GM19351 (cell line): ENCODE results near the gene KLF15.
"Not testable (repeated sequence)": the region's sequence is repeated elsewhere in the genome, so short reads cannot be mapped to it uniquely, and the experiment has no call there.

ENCODE experiments used
- ATAC-seq: cut with Tn5 transposase; IDR thresholded peaks from one replicate; pipeline ENCODE4 v1.9.1; 2021; ENCODE audit warnings: mild to moderate bottlenecking, moderate library complexity; ENCODE audit not compliant: unreplicated experiment

KLF15 gene

GRCh38 chr3:126348308-126348920 lies 8.8 kb downstream of the KLF15 start:
- ATAC-seq, result no peak

GRCh38 chr3:126347543-126348161 lies 9.6 kb downstream of the KLF15 start:
- no peak for ATAC-seq

- ATAC-seq, result no peak
Observed at GRCh38 chr3:126346466-126346865, 10.7 kb downstream of the KLF15 start.

GRCh38 chr3:126345641-126346460 lies 11.4 kb downstream of the KLF15 start:
- no peak for ATAC-seq

GRCh38 chr3:126345231-126345630 lies 12.0 kb downstream of the KLF15 start:
- no peak for ATAC-seq

GRCh38 chr3:126344380-126345041 lies 12.7 kb downstream of the KLF15 start:
- no peak for ATAC-seq

- ATAC-seq, result no peak
Observed at GRCh38 chr3:126343649-126344035, 13.6 kb downstream of the KLF15 start.

- no peak for ATAC-seq
Observed at GRCh38 chr3:126342991-126343648, 14.1 kb downstream of the KLF15 start.

GRCh38 chr3:126342211-126342610 lies 15.0 kb downstream of the KLF15 start:
- ATAC-seq, result no peak

GRCh38 chr3:126341755-126342150 lies 15.5 kb downstream of the KLF15 start:
- no peak for ATAC-seq

GRCh38 chr3:126340943-126341754 lies 16.1 kb downstream of the KLF15 start:
- ATAC-seq, result no peak

- no peak for ATAC-seq
Observed at GRCh38 chr3:126340596-126340942, 16.6 kb downstream of the KLF15 start.

GRCh38 chr3:126340081-126340511 lies 17.1 kb downstream of the KLF15 start:
- ATAC-seq, result no peak

- ATAC-seq, result no peak
Observed at GRCh38 chr3:126339466-126339865, 17.7 kb downstream of the KLF15 start.

- no peak for ATAC-seq
Observed at GRCh38 chr3:126338790-126339288, 18.4 kb downstream of the KLF15 start.

GRCh38 chr3:126337980-126338651 lies 19.1 kb downstream of the KLF15 start:
- no peak for ATAC-seq

GRCh38 chr3:126331812-126332336 lies 25.3 kb downstream of the KLF15 start:
- ATAC-seq, result not testable (repeated sequence)

GRCh38 chr3:126329927-126330725 lies 27.1 kb downstream of the KLF15 start:
- no peak for ATAC-seq
